Measurements from ENCODE around the gene MYCN. TPM values are rescaled to one million over a fixed set of nuclear protein-coding genes. Genes with fewer than 3 reads are reported as not detected.

Gene MYCN
- total and polyA plus RNA-seq, 2 of the 4 experiments (the other 2 are of a cell fraction): not detected

DNA sequence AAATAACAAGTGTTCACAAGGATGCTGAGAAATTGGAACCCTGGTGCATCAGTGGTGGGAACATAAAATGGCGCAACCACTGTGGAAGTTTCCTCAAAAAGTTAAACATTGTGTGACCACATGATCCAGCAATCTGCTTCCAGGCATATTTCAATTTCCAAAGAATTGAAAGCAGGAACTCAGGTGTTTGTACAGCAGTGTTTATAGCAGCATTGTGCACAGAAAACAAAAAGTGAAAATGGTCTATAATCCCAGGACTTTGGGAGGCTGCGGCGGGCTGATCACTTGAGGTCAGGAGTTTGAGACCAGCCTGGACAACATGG is 38.6 kb upstream of the MYCN start:
- peaks cover 11% of the 10 kb centered on the region for H3K9me3 ChIP-seq (ENCODE audit: control insufficient read depth, insufficient read depth, low read length)
- no peak overlapping the region for H2BK20ac ChIP-seq (ENCODE audit: low read depth, low read length)
- H2BK15ac ChIP-seq (ENCODE audit: low read depth, low read length): no peak overlapping the region
- H2AK9ac ChIP-seq (replicated peaks; ENCODE audit: low read depth, low read length, poor library complexity): no peak overlapping the region
- no peak overlapping the region for H3K14ac ChIP-seq (replicated peaks; ENCODE audit: low read depth, low read length)
- in situ Hi-C loops (cut with MboI; ENCODE audit: low sequenced_read_pairs): no loop called here
- CTCF ChIA-PET: no interaction called here
- H3K4ac ChIP-seq (ENCODE audit: low read depth, low read length): no peak overlapping the region
- POLR2A ChIA-PET (ENCODE audit: unreplicated experiment): no interaction called here
- no peak overlapping the region for H4K5ac ChIP-seq (ENCODE audit: low read depth, low read length)
- no peak overlapping the region for H4K8ac ChIP-seq (ENCODE audit: low read depth in 2 of 2, low read length in 2 of 2)
- H3K9me1 ChIP-seq (ENCODE audit: insufficient read depth, low read length): no peaks in the 10 kb centered on the region
- dilution Hi-C loops (cut with HindIII; ENCODE audit: low sequenced_read_pairs, unreplicated experiment): no loop called here
- H3K27ac ChIP-seq (ENCODE audit: insufficient read depth, low read length): no peak overlapping the region
- H3K18ac ChIP-seq (ENCODE audit: low read depth, low read length): no peak overlapping the region
- H3K9ac ChIP-seq (ENCODE audit: low read depth, low read length): no peak overlapping the region
- no peak for TF ChIP-seq POLR2A (IDR thresholded peaks at IDR 0.05; ENCODE audit: low read depth, low read length)
- no peak for TF ChIP-seq RAD21 (IDR thresholded peaks at IDR 0.05; ENCODE audit: low read length)
- TF ChIP-seq, protein P1, sequence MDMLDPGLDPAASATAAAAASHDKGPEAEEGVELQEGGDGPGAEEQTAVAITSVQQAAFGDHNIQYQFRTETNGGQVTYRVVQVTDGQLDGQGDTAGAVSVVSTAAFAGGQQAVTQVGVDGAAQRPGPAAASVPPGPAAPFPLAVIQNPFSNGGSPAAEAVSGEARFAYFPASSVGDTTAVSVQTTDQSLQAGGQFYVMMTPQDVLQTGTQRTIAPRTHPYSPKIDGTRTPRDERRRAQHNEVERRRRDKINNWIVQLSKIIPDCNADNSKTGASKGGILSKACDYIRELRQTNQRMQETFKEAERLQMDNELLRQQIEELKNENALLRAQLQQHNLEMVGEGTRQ (IDR thresholded peaks at IDR 0.05; ENCODE audit: low read depth, low read length): no peak
- TF ChIP-seq, protein P2, sequence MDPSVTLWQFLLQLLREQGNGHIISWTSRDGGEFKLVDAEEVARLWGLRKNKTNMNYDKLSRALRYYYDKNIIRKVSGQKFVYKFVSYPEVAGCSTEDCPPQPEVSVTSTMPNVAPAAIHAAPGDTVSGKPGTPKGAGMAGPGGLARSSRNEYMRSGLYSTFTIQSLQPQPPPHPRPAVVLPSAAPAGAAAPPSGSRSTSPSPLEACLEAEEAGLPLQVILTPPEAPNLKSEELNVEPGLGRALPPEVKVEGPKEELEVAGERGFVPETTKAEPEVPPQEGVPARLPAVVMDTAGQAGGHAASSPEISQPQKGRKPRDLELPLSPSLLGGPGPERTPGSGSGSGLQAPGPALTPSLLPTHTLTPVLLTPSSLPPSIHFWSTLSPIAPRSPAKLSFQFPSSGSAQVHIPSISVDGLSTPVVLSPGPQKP (IDR thresholded peaks at IDR 0.05; ENCODE audit: borderline replicate concordance, low read depth, low read length): no peak
- no peak for TF ChIP-seq MXI1 (IDR thresholded peaks at IDR 0.05; ENCODE audit: borderline replicate concordance, low read depth, low read length)
- TF ChIP-seq, protein P3, sequence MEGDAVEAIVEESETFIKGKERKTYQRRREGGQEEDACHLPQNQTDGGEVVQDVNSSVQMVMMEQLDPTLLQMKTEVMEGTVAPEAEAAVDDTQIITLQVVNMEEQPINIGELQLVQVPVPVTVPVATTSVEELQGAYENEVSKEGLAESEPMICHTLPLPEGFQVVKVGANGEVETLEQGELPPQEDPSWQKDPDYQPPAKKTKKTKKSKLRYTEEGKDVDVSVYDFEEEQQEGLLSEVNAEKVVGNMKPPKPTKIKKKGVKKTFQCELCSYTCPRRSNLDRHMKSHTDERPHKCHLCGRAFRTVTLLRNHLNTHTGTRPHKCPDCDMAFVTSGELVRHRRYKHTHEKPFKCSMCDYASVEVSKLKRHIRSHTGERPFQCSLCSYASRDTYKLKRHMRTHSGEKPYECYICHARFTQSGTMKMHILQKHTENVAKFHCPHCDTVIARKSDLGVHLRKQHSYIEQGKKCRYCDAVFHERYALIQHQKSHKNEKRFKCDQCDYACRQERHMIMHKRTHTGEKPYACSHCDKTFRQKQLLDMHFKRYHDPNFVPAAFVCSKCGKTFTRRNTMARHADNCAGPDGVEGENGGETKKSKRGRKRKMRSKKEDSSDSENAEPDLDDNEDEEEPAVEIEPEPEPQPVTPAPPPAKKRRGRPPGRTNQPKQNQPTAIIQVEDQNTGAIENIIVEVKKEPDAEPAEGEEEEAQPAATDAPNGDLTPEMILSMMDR (conservative IDR thresholded peaks at IDR 0.05; ENCODE audit: low read depth, low read length): no peak
- no peak for TF ChIP-seq CEBPB (IDR thresholded peaks at IDR 0.05; ENCODE audit: low read depth, low read length)
- TF ChIP-seq MAFK (IDR thresholded peaks at IDR 0.05; ENCODE audit: low read depth, low read length): no peak
- TF ChIP-seq RFX5 (IDR thresholded peaks at IDR 0.05; ENCODE audit: low read depth, low read length): no peak
- no peak for TF ChIP-seq RCOR1 (IDR thresholded peaks at IDR 0.05; ENCODE audit: insufficient replicate concordance, low read length)
- TF ChIP-seq SMC3 (IDR thresholded peaks at IDR 0.05; ENCODE audit: low read depth, low read length): no peak
- no peak for TF ChIP-seq FOS (IDR thresholded peaks at IDR 0.05; ENCODE audit: low read depth, low read length)
- no peak for TF ChIP-seq CHD1 (IDR thresholded peaks at IDR 0.05; ENCODE audit: low read depth, low read length)
- TF ChIP-seq NFE2L2 (IDR thresholded peaks at IDR 0.05; ENCODE audit: low read depth, low read length): no peak
- H3K4me1 ChIP-seq (ENCODE audit: control insufficient read depth, insufficient read depth, low read length): no peaks in the 10 kb centered on the region
- no CpG with 5 or more reads among the region's 3 CpGs for WGBS, 2 experiments (ENCODE audit: extremely low coverage in 2 of 2, insufficient read length in 1 of 2)
- H3K79me1 ChIP-seq (ENCODE audit: low read depth in 1 of 2, low read length in 2 of 2): no peaks in the 10 kb centered on the region
- no peak overlapping the region for H3K56ac ChIP-seq (ENCODE audit: extremely low read depth, insufficient read depth, low read length)
- H3K23ac ChIP-seq (ENCODE audit: low read depth, low read length): no peak overlapping the region
- H3K4me3 ChIP-seq (ENCODE audit: insufficient read depth, low read depth, low read length): no peak overlapping the region
- no peak overlapping the region for H2BK120ac ChIP-seq (ENCODE audit: low read depth, low read length)
- ATAC-seq (ENCODE audit: low read depth): no peak
- H4K20me1 ChIP-seq (ENCODE audit: insufficient read depth, low read length): no peaks in the 10 kb centered on the region
- H3K36me3 ChIP-seq (ENCODE audit: control insufficient read depth, insufficient read depth, low read length): no peaks in the 10 kb centered on the region
- BruUV-seq (replicated peaks): no TSS peak
- no peak overlapping the region for H4K91ac ChIP-seq (ENCODE audit: insufficient read depth, low read depth, low read length)
- H2AFZ ChIP-seq (replicated peaks; ENCODE audit: low read length, poor library complexity): no peak overlapping the region
- intact Hi-C loops (cut with micrococcal nuclease): no loop called here
- no peak overlapping the region for H2BK5ac ChIP-seq (ENCODE audit: low read depth, low read length, poor library complexity, severe bottlenecking)
- no peak for DNase-seq
- no peaks in the 10 kb centered on the region for H3K27me3 ChIP-seq (ENCODE audit: control insufficient read depth, insufficient read depth, low read length)
- H3K4me2 ChIP-seq (ENCODE audit: low read depth, low read length): no peak overlapping the region
- H2AK5ac ChIP-seq (ENCODE audit: low read depth, low read length): no peak overlapping the region
